Neural cell (in vitro differentiated cells): ENCODE results near the gene C11orf54.

Experiments used
- SMC3 ChIP-seq: fragments of 450-650 bp; conservative IDR thresholded peaks from 2 replicates; pipeline ENCODE4 v1.6.1; 2014; ENCODE audit warnings: antibody characterized with exemption, mild to moderate bottlenecking, moderate library complexity; ENCODE audit not compliant: poor library complexity
- TF ChIP-seq, protein P1 (sequence below): fragments of 450-650 bp; IDR thresholded peaks from 2 replicates; pipeline ENCODE4 v1.5.1; 2014; ENCODE audit warnings: antibody characterized with exemption, mild to moderate bottlenecking, moderate library complexity; ENCODE audit not compliant: poor library complexity, severe bottlenecking

DNA sequence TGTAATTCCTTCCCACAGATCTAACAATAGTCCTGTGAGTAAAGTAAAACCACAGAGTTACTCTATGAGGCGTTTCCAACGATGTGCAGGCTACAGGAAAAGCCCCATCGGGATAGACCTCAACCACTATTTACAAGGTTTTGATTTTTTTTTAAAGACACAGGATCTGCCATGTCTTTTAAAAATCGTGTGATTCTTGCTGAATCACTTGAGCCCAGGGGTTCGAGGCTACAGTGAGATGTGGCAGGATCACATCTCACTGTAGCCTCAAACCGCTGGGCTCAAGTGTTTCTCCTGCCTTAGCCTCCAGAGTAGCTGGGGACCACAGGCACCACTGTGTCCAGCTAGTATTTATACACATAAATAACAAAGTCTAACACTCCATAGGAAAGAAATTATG, 8.0 kb upstream of the C11orf54 start:
- TF ChIP-seq, protein P1, sequence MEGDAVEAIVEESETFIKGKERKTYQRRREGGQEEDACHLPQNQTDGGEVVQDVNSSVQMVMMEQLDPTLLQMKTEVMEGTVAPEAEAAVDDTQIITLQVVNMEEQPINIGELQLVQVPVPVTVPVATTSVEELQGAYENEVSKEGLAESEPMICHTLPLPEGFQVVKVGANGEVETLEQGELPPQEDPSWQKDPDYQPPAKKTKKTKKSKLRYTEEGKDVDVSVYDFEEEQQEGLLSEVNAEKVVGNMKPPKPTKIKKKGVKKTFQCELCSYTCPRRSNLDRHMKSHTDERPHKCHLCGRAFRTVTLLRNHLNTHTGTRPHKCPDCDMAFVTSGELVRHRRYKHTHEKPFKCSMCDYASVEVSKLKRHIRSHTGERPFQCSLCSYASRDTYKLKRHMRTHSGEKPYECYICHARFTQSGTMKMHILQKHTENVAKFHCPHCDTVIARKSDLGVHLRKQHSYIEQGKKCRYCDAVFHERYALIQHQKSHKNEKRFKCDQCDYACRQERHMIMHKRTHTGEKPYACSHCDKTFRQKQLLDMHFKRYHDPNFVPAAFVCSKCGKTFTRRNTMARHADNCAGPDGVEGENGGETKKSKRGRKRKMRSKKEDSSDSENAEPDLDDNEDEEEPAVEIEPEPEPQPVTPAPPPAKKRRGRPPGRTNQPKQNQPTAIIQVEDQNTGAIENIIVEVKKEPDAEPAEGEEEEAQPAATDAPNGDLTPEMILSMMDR: no peak
- no peak for TF ChIP-seq SMC3
